ENCODE data around the gene PRKCA.

GRCh38 chr17:66576473-66576872 lies 274.1 kb downstream of the PRKCA start:
- TF ChIP-seq CTCF (IDR thresholded peaks at IDR 0.05; ENCODE audit: low read depth, low read length, poor library complexity, severe bottlenecking) (no peak), EZH2phosphoT487 (IDR thresholded peaks at IDR 0.05; ENCODE audit: borderline replicate concordance, low read length) (no peak)

All from DOHH2 (cell line).